ENCODE measurements around the gene RALA.
"Not testable (repeated sequence)": the region's sequence is repeated elsewhere in the genome, so short reads cannot be mapped to it uniquely, and the experiment has no call there.

The RALA gene

DNA sequence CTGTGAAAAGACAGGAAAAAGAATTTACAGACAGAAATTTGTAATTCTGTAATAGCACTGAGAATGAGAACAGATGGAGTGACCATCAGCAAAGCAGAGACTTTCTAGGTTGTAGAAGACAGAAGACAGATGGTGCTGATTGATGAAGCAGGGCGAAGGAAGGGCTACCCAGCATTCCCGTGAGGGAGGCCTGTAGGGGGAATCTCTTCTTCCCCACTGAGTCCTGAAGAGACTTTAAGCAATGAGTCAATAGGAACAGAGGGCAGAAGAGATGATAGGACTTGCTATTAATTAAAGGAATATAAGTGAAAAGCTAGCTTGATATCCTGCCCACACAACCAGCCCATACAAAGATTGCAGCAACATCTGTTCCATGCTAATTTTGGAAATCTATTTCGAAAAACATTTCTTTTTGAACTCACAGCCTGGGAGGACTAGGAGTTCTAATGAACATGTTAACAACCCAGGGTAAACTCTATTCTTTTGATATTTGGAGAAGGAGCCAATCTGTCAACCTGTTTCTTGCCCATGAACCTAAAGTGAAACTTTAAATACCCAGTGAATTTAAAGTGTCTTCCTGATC, 44.1 kb downstream of the RALA start:
- Histone ChIP-seq H2AFZ (ENCODE audit: low read depth, low read length, severe bottlenecking) (no peak overlapping the region), H3K36me3 (ENCODE audit: low read length) (no peaks in the 10 kb centered on the region), H3K27ac (ENCODE audit: low read depth, low read length) (no peak overlapping the region), H4K20me1 (ENCODE audit: low read depth, low read length) (no peaks in the 10 kb centered on the region), H3K27me3 (ENCODE audit: low read length) (no peaks in the 10 kb centered on the region), H3K4me2 (ENCODE audit: low read depth, low read length, poor library complexity, severe bottlenecking) (no peak overlapping the region), H3K9me2 (replicated peaks; ENCODE audit: insufficient read depth, low read length) (no peaks in the 10 kb centered on the region), H3K4me3 (ENCODE audit: insufficient read depth, low read length, poor library complexity, severe bottlenecking) (no peak overlapping the region), H3K9ac (ENCODE audit: low read length) (no peak overlapping the region), H3K9me3 (ENCODE audit: insufficient read depth, low read length) (no peaks in the 10 kb centered on the region), H3K79me2 (ENCODE audit: insufficient read depth, low read length) (peaks cover 17% of the 10 kb centered on the region; the same call in 1 of the 2 replicates), H3F3A (ENCODE audit: insufficient read depth) (no peaks in the 10 kb centered on the region)
- TF ChIP-seq EZH2phosphoT487 (conservative IDR thresholded peaks at IDR 0.05; ENCODE audit: low read length), result no peak
- TF ChIP-seq, protein P1, sequence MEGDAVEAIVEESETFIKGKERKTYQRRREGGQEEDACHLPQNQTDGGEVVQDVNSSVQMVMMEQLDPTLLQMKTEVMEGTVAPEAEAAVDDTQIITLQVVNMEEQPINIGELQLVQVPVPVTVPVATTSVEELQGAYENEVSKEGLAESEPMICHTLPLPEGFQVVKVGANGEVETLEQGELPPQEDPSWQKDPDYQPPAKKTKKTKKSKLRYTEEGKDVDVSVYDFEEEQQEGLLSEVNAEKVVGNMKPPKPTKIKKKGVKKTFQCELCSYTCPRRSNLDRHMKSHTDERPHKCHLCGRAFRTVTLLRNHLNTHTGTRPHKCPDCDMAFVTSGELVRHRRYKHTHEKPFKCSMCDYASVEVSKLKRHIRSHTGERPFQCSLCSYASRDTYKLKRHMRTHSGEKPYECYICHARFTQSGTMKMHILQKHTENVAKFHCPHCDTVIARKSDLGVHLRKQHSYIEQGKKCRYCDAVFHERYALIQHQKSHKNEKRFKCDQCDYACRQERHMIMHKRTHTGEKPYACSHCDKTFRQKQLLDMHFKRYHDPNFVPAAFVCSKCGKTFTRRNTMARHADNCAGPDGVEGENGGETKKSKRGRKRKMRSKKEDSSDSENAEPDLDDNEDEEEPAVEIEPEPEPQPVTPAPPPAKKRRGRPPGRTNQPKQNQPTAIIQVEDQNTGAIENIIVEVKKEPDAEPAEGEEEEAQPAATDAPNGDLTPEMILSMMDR (IDR thresholded peaks at IDR 0.05; ENCODE audit: insufficient read depth, low read length, poor library complexity, severe bottlenecking), result no peak

GRCh38 chr7:39668280-39668679, 44.9 kb downstream of the RALA start:
- H2AFZ ChIP-seq (ENCODE audit: low read depth, low read length, severe bottlenecking); H3K9me2 ChIP-seq (replicated peaks; ENCODE audit: insufficient read depth, low read length); H3K9me3 ChIP-seq (ENCODE audit: insufficient read depth, low read length); H3K4me2 ChIP-seq (ENCODE audit: low read depth, low read length, poor library complexity, severe bottlenecking); H3K27me3 ChIP-seq (ENCODE audit: low read length); H3K9ac ChIP-seq (ENCODE audit: low read length); H3K36me3 ChIP-seq (ENCODE audit: low read length); H3F3A ChIP-seq (ENCODE audit: insufficient read depth); H4K20me1 ChIP-seq (ENCODE audit: low read depth, low read length); H3K27ac ChIP-seq (ENCODE audit: low read depth, low read length); H3K4me3 ChIP-seq (ENCODE audit: insufficient read depth, low read length, poor library complexity, severe bottlenecking): not testable (repeated sequence)
- H3K79me2 ChIP-seq (ENCODE audit: insufficient read depth, low read length), result peaks cover 19% of the 10 kb centered on the region; the same call in 1 of the 2 replicates

- H3K27me3 ChIP-seq (ENCODE audit: low read length), result no peaks in the 10 kb centered on the region
- no peaks in the 10 kb centered on the region for H3K36me3 ChIP-seq (ENCODE audit: low read length)
- H3F3A ChIP-seq (ENCODE audit: insufficient read depth), result no peaks in the 10 kb centered on the region
- no peak overlapping the region for H3K4me3 ChIP-seq (ENCODE audit: insufficient read depth, low read length, poor library complexity, severe bottlenecking)
- no peak overlapping the region for H3K9ac ChIP-seq (ENCODE audit: low read length)
- H3K27ac ChIP-seq (ENCODE audit: low read depth, low read length), result no peak overlapping the region
- H3K9me3 ChIP-seq (ENCODE audit: insufficient read depth, low read length), result no peaks in the 10 kb centered on the region
- H4K20me1 ChIP-seq (ENCODE audit: low read depth, low read length), result no peaks in the 10 kb centered on the region
- TF ChIP-seq, protein P1 (IDR thresholded peaks at IDR 0.05; ENCODE audit: insufficient read depth, low read length, poor library complexity, severe bottlenecking), result no peak
- no peak for TF ChIP-seq EZH2phosphoT487 (conservative IDR thresholded peaks at IDR 0.05; ENCODE audit: low read length)
- no peak overlapping the region for H2AFZ ChIP-seq (ENCODE audit: low read depth, low read length, severe bottlenecking)
- H3K79me2 ChIP-seq (ENCODE audit: insufficient read depth, low read length), result peaks cover 35% of the 10 kb centered on the region
- no peak overlapping the region for H3K4me2 ChIP-seq (ENCODE audit: low read depth, low read length, poor library complexity, severe bottlenecking)
- no peaks in the 10 kb centered on the region for H3K9me2 ChIP-seq (replicated peaks; ENCODE audit: insufficient read depth, low read length)
Measured at GRCh38 chr7:39670052-39670451, 46.7 kb downstream of the RALA start.

- Histone ChIP-seq H3K9me2 (replicated peaks; ENCODE audit: insufficient read depth, low read length) (no peaks in the 10 kb centered on the region), H4K20me1 (ENCODE audit: low read depth, low read length) (no peaks in the 10 kb centered on the region), H2AFZ (ENCODE audit: low read depth, low read length, severe bottlenecking) (no peak overlapping the region), H3K9me3 (ENCODE audit: insufficient read depth, low read length) (no peaks in the 10 kb centered on the region), H3F3A (ENCODE audit: insufficient read depth) (no peaks in the 10 kb centered on the region), H3K27ac (ENCODE audit: low read depth, low read length) (no peak overlapping the region), H3K79me2 (ENCODE audit: insufficient read depth, low read length) (peaks cover 37% of the 10 kb centered on the region), H3K36me3 (ENCODE audit: low read length) (no peaks in the 10 kb centered on the region), H3K27me3 (ENCODE audit: low read length) (no peaks in the 10 kb centered on the region), H3K4me3 (ENCODE audit: insufficient read depth, low read length, poor library complexity, severe bottlenecking) (no peak overlapping the region), H3K4me2 (ENCODE audit: low read depth, low read length, poor library complexity, severe bottlenecking) (no peak overlapping the region), H3K9ac (ENCODE audit: low read length) (no peak overlapping the region)
- no peak for TF ChIP-seq EZH2phosphoT487 (conservative IDR thresholded peaks at IDR 0.05; ENCODE audit: low read length)
- TF ChIP-seq, protein P1 (IDR thresholded peaks at IDR 0.05; ENCODE audit: insufficient read depth, low read length, poor library complexity, severe bottlenecking), result no peak
Measured at GRCh38 chr7:39670934-39671333, 47.6 kb downstream of the RALA start.

Data from SU-DHL-6 (cell line).